Uterus (tissue), 4 donors: ENCODE results near the gene ABHD15. TPM values are rescaled to one million over a fixed set of nuclear protein-coding genes. Genes with fewer than 3 reads are reported as not detected.

Experiments
- DNase-seq, 2 donors: peaks; one replicate each; pipeline ENCODE4 v3.0.0-alpha.2; 2019 to 2020
- H3K27ac ChIP-seq, 2 donors: fragments of 200-600 bp; sonication (generic); 1 replicate in 1 of 2; 2 replicates in 1 of 2; pipeline ENCODE4 v1.5.1; 2016 to 2018
- H3K27me3 ChIP-seq, 2 donors: fragments of 200-600 bp; sonication (generic); one replicate each; pipeline ENCODE4 v1.5.1; 2018 to 2019; ENCODE audit warnings: control low read depth in 1 of 2
- H3K36me3 ChIP-seq, 2 donors: fragments of 200-600 bp; sonication (generic); one replicate each; pipeline ENCODE4 v1.5.1; 2019; ENCODE audit warnings: control low read depth in 1 of 2
- H3K4me1 ChIP-seq, 2 donors: fragments of 200-600 bp; sonication (generic); one replicate each; pipeline ENCODE4 v1.5.1; 2018 to 2019; ENCODE audit warnings: control low read depth in 1 of 2
- H3K4me3 ChIP-seq, 2 donors: fragments of 200-600 bp; sonication (generic); 1 replicate in 1 of 2; 2 replicates in 1 of 2; pipeline ENCODE4 v1.5.1; 2018 to 2019; ENCODE audit warnings: mild to moderate bottlenecking in 1 of 2
- H3K9me3 ChIP-seq, 2 donors: fragments of 200-600 bp; sonication (generic); one replicate each; pipeline ENCODE4 v1.5.1; 2019; ENCODE audit warnings: control low read depth in 1 of 2
- POLR2A ChIP-seq, 2 donors: fragments of 450-650 bp; IDR thresholded peaks; one replicate each; pipeline ENCODE4 v1.6.1; 2016; ENCODE audit warnings: antibody characterized with exemption in 2 of 2, mild to moderate bottlenecking in 1 of 2, moderate library complexity in 1 of 2
- intact Hi-C: fragments of 100-400 bp; cut with DNase I; formaldehyde crosslinking; loops from one replicate; pipeline ENCODE4 v1.15.1; 2023; ENCODE audit warnings: low total_unique reads
- total RNA-seq, 4 donors: library from RNA; depleted of rRNA in 3 of 4; stranded (reverse); fragments of >200 nt in 3 of 4; gene quantifications; one replicate each; pipeline versions ENCODE4 v1.1.0 to v1.2.4, GENCODE V29; 2014 to 2023
- TF ChIP-seq, protein P1 (sequence below), 4 experiments: fragments of 200-600 bp in 2 of 4; fragments of 450-650 bp in 2 of 4; sonication (generic) in 2 of 4; IDR thresholded peaks; one replicate each; pipeline ENCODE4 v1.5.1; 2016 to 2019; ENCODE audit warnings: antibody characterized with exemption in 4 of 4, mild to moderate bottlenecking in 2 of 4, moderate library complexity in 1 of 4
- donor health status: DM: yes; HTN: yes; CAD: no.

ABHD15 gene
- total RNA-seq, 4 donors from 2014 or later: 0.26 to 11.4 (median 4.4) TPM

DNA sequence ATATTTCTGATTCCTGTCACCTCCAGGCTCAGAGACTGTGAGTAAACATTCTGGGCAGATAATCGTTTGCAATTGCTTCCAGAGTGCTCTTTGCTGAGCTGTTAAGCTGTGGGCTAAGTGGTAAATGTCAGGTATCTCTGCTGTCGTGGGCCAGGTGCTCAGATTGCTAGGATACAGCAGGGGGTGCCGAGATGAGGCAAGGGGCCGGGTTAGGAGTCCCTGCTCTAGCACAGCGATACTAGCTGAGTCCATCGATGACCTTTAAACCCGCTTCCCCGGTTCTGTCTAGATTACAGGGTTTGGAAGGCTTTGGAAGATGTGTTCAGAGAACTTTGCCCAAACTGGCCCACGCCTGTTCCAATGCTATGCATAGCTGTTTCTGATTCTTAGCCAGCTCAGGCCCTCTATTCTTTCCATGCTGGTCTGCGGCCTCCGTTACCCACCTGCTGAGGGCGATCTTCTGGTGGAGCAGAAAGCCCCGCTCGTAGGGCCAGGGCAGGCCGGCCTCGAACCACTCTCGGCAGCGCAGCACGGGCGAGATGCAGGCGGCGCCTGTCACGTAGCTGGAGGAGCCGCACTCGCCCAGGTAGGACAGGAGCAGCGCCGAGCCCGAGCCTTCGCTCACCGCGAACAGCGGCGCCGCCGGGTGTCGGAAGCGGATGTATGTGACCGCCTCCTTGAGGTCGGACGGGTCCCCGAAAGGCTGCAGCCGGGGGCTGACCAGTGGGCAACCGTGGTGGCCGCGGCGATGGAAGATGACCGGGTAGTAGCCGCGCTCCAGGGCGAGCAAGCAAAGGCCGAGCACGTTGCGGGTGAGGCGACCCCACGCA is 979 bp downstream of the ABHD15 start:
- no peaks in the 10 kb centered on the region for H3K27me3 ChIP-seq
- peaks cover 0 to 5% of the 10 kb centered on the region in 2 donors for H3K4me1 ChIP-seq
- H3K36me3 ChIP-seq: no peaks in the 10 kb centered on the region
- H3K27ac ChIP-seq: peak overlapping the region in 1 of 2 donors; percentile 91
- H3K9me3 ChIP-seq: no peaks in the 10 kb centered on the region
- peak overlapping the region; percentile 71 to 85 for H3K4me3 ChIP-seq
- TF ChIP-seq POLR2A (IDR thresholded peaks at IDR 0.05): no peak
- TF ChIP-seq, protein P1, sequence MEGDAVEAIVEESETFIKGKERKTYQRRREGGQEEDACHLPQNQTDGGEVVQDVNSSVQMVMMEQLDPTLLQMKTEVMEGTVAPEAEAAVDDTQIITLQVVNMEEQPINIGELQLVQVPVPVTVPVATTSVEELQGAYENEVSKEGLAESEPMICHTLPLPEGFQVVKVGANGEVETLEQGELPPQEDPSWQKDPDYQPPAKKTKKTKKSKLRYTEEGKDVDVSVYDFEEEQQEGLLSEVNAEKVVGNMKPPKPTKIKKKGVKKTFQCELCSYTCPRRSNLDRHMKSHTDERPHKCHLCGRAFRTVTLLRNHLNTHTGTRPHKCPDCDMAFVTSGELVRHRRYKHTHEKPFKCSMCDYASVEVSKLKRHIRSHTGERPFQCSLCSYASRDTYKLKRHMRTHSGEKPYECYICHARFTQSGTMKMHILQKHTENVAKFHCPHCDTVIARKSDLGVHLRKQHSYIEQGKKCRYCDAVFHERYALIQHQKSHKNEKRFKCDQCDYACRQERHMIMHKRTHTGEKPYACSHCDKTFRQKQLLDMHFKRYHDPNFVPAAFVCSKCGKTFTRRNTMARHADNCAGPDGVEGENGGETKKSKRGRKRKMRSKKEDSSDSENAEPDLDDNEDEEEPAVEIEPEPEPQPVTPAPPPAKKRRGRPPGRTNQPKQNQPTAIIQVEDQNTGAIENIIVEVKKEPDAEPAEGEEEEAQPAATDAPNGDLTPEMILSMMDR (IDR thresholded peaks at IDR 0.05): no peak
- DNase-seq: peak in 1 of 2 donors; percentile 22
- intact Hi-C loops: no loop called here

- H3K9me3 ChIP-seq: no peaks in the 10 kb centered on the region
- DNase-seq: no peak
- H3K4me1 ChIP-seq: no peaks in the 10 kb centered on the region
- H3K4me3 ChIP-seq: no peak overlapping the region
- H3K27ac ChIP-seq: no peak overlapping the region
- intact Hi-C loops: no loop called here
- no peak for TF ChIP-seq POLR2A (IDR thresholded peaks at IDR 0.05)
- TF ChIP-seq, protein P1 (IDR thresholded peaks at IDR 0.05): no peak
- no peaks in the 10 kb centered on the region for H3K36me3 ChIP-seq
- no peaks in the 10 kb centered on the region for H3K27me3 ChIP-seq
Observed at GRCh38 chr17:29563816-29564215, 3.0 kb downstream of the ABHD15 start.

DNA sequence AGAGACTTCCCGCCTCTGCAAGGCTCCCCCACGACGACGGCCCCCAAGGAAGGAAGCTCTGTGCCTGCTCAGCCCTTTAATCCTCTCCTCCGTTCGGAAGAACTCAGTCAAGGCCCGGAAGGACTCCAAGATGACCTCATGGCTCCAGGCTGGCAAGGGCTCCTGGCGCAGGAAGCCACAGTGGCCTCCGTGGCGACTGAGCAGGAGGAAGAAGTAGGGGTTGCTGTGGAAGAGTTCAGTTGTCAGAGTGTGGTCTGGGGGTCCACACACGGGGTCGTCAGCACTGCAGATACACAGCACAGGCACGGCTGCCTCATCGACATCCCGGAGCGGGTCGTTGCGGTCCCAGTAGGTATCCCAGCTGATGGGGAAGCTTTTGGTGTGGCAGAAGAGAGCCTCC is 4.2 kb downstream of the ABHD15 start:
- Histone ChIP-seq H3K9me3 (no peaks in the 10 kb centered on the region), H3K27me3 (no peaks in the 10 kb centered on the region), H3K27ac (no peak overlapping the region), H3K4me3 (no peak overlapping the region), H3K4me1 (no peaks in the 10 kb centered on the region), H3K36me3 (no peaks in the 10 kb centered on the region)
- DNase-seq: no peak
- intact Hi-C loops: no loop called here
- TF ChIP-seq POLR2A (IDR thresholded peaks at IDR 0.05): no peak

DNA sequence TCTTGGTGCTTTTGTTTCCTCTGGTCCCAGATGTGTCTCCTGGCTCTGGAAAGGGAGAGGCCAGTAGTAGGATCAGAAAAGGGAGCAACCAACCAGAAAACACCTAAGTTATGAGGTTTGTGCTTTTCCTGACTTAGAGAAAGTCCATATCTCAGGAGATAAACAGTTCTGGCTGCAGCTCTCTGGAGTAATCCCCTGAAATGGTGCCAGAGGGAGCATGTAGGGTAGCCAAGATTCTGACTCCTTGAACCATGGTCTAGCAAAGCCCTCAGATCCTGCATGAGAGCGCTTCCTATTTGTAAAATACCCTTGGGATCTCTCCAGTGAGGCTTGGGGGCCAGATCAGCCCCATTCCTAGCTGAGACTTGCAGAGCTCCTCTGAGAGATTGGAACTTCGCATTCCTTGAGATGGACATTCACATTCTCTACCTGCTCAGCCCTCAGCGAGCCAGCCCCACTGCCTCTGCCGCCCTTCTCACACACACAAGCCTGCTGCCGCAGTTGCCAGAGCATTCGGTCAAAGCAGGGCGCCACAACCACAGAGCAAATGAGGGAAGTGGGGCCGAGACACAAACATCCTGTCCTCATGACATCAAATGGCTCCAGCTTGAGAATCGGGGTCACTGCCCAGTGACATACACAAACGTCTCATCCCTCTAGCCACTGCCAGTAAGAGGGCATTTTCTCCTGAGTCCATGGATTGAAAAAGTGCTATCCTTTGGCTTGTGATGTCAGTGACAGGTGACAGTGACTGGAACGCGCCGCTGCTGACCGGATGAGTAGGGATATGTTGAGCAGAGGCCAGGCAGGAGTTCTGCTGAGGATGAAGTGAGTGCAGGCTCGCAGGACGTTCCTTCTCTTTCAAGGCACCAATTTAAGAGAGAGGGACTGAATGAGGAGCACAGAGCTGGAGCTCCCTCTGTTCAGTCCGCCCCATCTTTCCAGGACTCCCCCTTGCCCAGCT is 5.0 kb downstream of the ABHD15 start:
- no peak for TF ChIP-seq POLR2A (IDR thresholded peaks at IDR 0.05)
- TF ChIP-seq, protein P1 (IDR thresholded peaks at IDR 0.05): no peak
- no peaks in the 10 kb centered on the region for H3K9me3 ChIP-seq
- no peak for DNase-seq
- H3K36me3 ChIP-seq: no peaks in the 10 kb centered on the region
- H3K27me3 ChIP-seq: no peaks in the 10 kb centered on the region
- H3K4me1 ChIP-seq: no peaks in the 10 kb centered on the region
- H3K4me3 ChIP-seq: no peak overlapping the region
- intact Hi-C loops: no loop called here
- no peak overlapping the region for H3K27ac ChIP-seq

DNA sequence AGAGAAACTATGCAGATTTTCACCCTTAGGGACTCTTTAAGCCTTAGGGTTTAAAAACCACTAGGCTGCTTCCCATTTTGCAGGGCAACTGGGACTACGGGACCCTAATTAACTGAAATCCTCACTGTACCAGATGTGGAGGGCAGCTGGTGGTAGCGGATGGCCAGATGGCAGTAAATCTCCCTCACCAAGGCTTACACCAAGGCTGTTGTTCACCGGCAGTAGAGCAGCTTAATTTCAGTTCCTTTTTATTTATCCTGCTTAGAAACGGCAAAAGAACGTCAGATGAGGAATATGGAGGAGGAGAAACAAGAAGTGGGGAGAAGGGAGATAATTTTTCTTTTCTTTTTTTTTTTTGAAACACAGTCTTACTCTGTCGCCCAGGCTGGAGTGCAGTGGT is 6.5 kb downstream of the ABHD15 start:
- Histone ChIP-seq H3K27me3 (no peaks in the 10 kb centered on the region), H3K36me3 (no peaks in the 10 kb centered on the region), H3K4me3 (no peak overlapping the region), H3K4me1 (no peaks in the 10 kb centered on the region), H3K9me3 (no peaks in the 10 kb centered on the region), H3K27ac (no peak overlapping the region)
- no peak for DNase-seq
- intact Hi-C loops: no loop called here
- no peak for TF ChIP-seq POLR2A (IDR thresholded peaks at IDR 0.05)
- TF ChIP-seq, protein P1 (IDR thresholded peaks at IDR 0.05): no peak
